NCI-H187 treated with DMSO at 0.1 percent for 48 hours (cell line): ENCODE data around the gene PHF5A.

Experiments
- DNase-seq: peaks from one replicate; lab custom pipeline; 2025; lab: John Stamatoyannopoulos, UW

The PHF5A gene

GRCh38 chr22:41468381-41469217 is at the start of gene PHF5A, which contains the start of gene ACO2:
Gene PHF5A, minus strand, starts transcription at chr22:41468692. Its CDS starts 39 bp downstream, at chr22:41468653.
Gene ACO2, plus strand, starts transcription at chr22:41469117. Its CDS starts 30 bp downstream, at chr22:41469147.
- peak; percentile 78 for DNase-seq

GRCh38 chr22:41518048-41518347 is 49.5 kb upstream of the PHF5A start:
- no peak for DNase-seq

GRCh38 chr22:41517172-41518047 is 48.9 kb upstream of the PHF5A start:
- no peak for DNase-seq

GRCh38 chr22:41516462-41516861 is 48.0 kb upstream of the PHF5A start:
- DNase-seq, result no peak

GRCh38 chr22:41513391-41513790 is 44.9 kb upstream of the PHF5A start:
- DNase-seq, result no peak

GRCh38 chr22:41512421-41513194 is 44.1 kb upstream of the PHF5A start:
- no peak for DNase-seq

- DNase-seq, result no peak
These were observed 43.1 kb upstream of the PHF5A start for GRCh38 chr22:41511521-41511968.

GRCh38 chr22:41508770-41509170 is 40.3 kb upstream of the PHF5A start:
- DNase-seq, result no peak

GRCh38 chr22:41507330-41508063 is 39.0 kb upstream of the PHF5A start:
- no peak for DNase-seq

GRCh38 chr22:41505511-41506220 is 37.2 kb upstream of the PHF5A start:
- no peak for DNase-seq

- no peak for DNase-seq
These were observed 36.3 kb upstream of the PHF5A start for GRCh38 chr22:41504816-41505215.

GRCh38 chr22:41504397-41504796 is 35.9 kb upstream of the PHF5A start:
- DNase-seq, result no peak

- DNase-seq, result no peak
These were observed 32.7 kb upstream of the PHF5A start for GRCh38 chr22:41501209-41501608.

- no peak for DNase-seq
These were observed 31.8 kb upstream of the PHF5A start for GRCh38 chr22:41500303-41500702.

- no peak for DNase-seq
These were observed 31.3 kb upstream of the PHF5A start for GRCh38 chr22:41499624-41500280.

GRCh38 chr22:41498303-41498835 is 29.9 kb upstream of the PHF5A start:
- no peak for DNase-seq

- DNase-seq, result no peak
These were observed 23.0 kb upstream of the PHF5A start for GRCh38 chr22:41491374-41492100.

GRCh38 chr22:41488596-41489385 is 20.3 kb upstream of the PHF5A start:
- no peak for DNase-seq
